Transverse colon (tissue), 3 donors: ENCODE measurements around the gene ITGA8.

Experiments
- CTCF ChIP-seq, 5 experiments: fragments of 200-600 bp in 3 of 5; fragments of 450-650 bp in 2 of 5; sonication (generic) in 3 of 5; IDR thresholded peaks; 1 replicate in 2 of 5; 2 replicates in 3 of 5; pipeline ENCODE4 v1.5.1; 2016 to 2017; ENCODE audit warnings: antibody characterized with exemption in 5 of 5, inconsistent platforms in 3 of 5, mild to moderate bottlenecking in 2 of 5, moderate library complexity in 1 of 5
- EP300 ChIP-seq: sonication (generic); formaldehyde crosslinking; IDR thresholded peaks from one replicate; pipeline ENCODE4 v1.6.1; 2017; ENCODE audit warnings: antibody characterized with exemption, low read depth
- POLR2A ChIP-seq: fragments of 450-650 bp; IDR thresholded peaks from one replicate; pipeline ENCODE4 v1.6.1; 2016; ENCODE audit warnings: antibody characterized with exemption, mild to moderate bottlenecking, moderate library complexity

- TF ChIP-seq CTCF (IDR thresholded peaks at IDR 0.05) (no peak), EP300 (no peak), POLR2A (no peak)
Observed at GRCh38 chr10:15540727-15541126, 179.0 kb downstream of the ITGA8 start.
